HEK293 (cell line): Measurements from ENCODE around the gene RTL5.

Experiments
- CTCF ChIA-PET: fragments of 350-600 bp; formaldehyde crosslinking; extraction: SDS; loops from one replicate; lab custom pipeline; 2021; ENCODE audit warnings: antibody characterized with exemption; lab: Yijun Ruan, JAX
- POLR2A ChIA-PET: fragments of 300-600 bp; formaldehyde crosslinking; extraction: SDS; loops from one replicate; lab custom pipeline; 2020; ENCODE audit warnings: antibody characterized with exemption, inconsistent platforms; lab: Yijun Ruan, JAX
- H3K27ac ChIP-seq: fragments of 200-500 bp; sonication (Bioruptor generic); 2 replicates; pipeline ENCODE4 v1.5.1; 2014; ENCODE audit warnings: low read depth, low read length, control low read depth, inconsistent platforms; ENCODE audit errors: extremely low read depth
- H3K36me3 ChIP-seq, 2 experiments: fragments of 200-500 bp in 1 of 2; sonication (Bioruptor generic) in 1 of 2; 1 replicate in 1 of 2; 2 replicates in 1 of 2; pipeline ENCODE4 v1.5.1; 2014 to 2017; ENCODE audit warnings: inconsistent platforms in 2 of 2, low read length in 2 of 2; ENCODE audit not compliant: control insufficient read depth in 2 of 2, insufficient read depth in 1 of 2
- H3K4me1 ChIP-seq: fragments of 200-500 bp; sonication (Bioruptor generic); 2 replicates; pipeline ENCODE4 v1.5.1; 2014; ENCODE audit warnings: mild to moderate bottlenecking, low read length, inconsistent platforms; ENCODE audit not compliant: control insufficient read depth, insufficient read depth
- H3K4me3 ChIP-seq: 2 replicates; pipeline ENCODE4 v1.5.1; 2011; ENCODE audit warnings: low read depth, mild to moderate bottlenecking, control low read depth, low read length, moderate library complexity
- H3K9me3 ChIP-seq: fragments of 200-500 bp; sonication (Bioruptor generic); 2 replicates; pipeline ENCODE4 v1.5.1; 2014; ENCODE audit warnings: low read depth, low read length, inconsistent platforms; ENCODE audit not compliant: control insufficient read depth, insufficient read depth
- OVOL3 ChIP-seq: fragments of 450-650 bp; formaldehyde crosslinking; IDR thresholded peaks from 2 replicates; pipeline ENCODE4 v1.5.1; 2016; ENCODE audit warnings: missing biosample characterization, missing genetic modification characterization
- TCF7L2 ChIP-seq: IDR thresholded peaks from 2 replicates; pipeline ENCODE4 v1.6.1; 2011; ENCODE audit warnings: low read depth, mild to moderate bottlenecking, inconsistent platforms, low read length, moderate library complexity, borderline replicate concordance
- ZBTB1 ChIP-seq: fragments of 450-650 bp; formaldehyde crosslinking; IDR thresholded peaks from 2 replicates; pipeline ENCODE4 v1.5.1; 2016; ENCODE audit warnings: missing biosample characterization, missing genetic modification characterization
- ZBTB8A ChIP-seq: fragments of 450-650 bp; formaldehyde crosslinking; IDR thresholded peaks from 2 replicates; pipeline ENCODE4 v1.5.1; 2016; ENCODE audit warnings: missing biosample characterization, missing genetic modification characterization
- ZIC2 ChIP-seq: fragments of 450-650 bp; formaldehyde crosslinking; IDR thresholded peaks from 2 replicates; pipeline ENCODE4 v1.5.1; 2016; ENCODE audit warnings: missing biosample characterization, missing genetic modification characterization
- ZNF132 ChIP-seq: fragments of 450-650 bp; formaldehyde crosslinking; IDR thresholded peaks from 2 replicates; pipeline ENCODE4 v1.5.1; 2017; ENCODE audit warnings: missing biosample characterization, missing genetic modification characterization, borderline replicate concordance
- ZNF221 ChIP-seq: fragments of 450-650 bp; formaldehyde crosslinking; IDR thresholded peaks from 2 replicates; pipeline ENCODE4 v1.5.1; 2017; ENCODE audit warnings: missing biosample characterization, missing genetic modification characterization, borderline replicate concordance
- ZNF302 ChIP-seq: fragments of 450-650 bp; formaldehyde crosslinking; IDR thresholded peaks from 2 replicates; pipeline ENCODE4 v1.5.1; 2016; ENCODE audit warnings: missing biosample characterization, missing genetic modification characterization, low read depth
- ZNF37A ChIP-seq: fragments of 450-650 bp; IDR thresholded peaks from 2 replicates; pipeline ENCODE4 v1.5.1; 2018; ENCODE audit warnings: missing biosample characterization, missing genetic modification characterization
- ZNF394 ChIP-seq: fragments of 450-650 bp; formaldehyde crosslinking; IDR thresholded peaks from 2 replicates; pipeline ENCODE4 v1.5.1; 2016; ENCODE audit warnings: missing biosample characterization, missing genetic modification characterization, mild to moderate bottlenecking, moderate library complexity, borderline replicate concordance
- ZNF501 ChIP-seq: fragments of 450-650 bp; formaldehyde crosslinking; IDR thresholded peaks from 2 replicates; pipeline ENCODE4 v1.5.1; 2016; ENCODE audit warnings: missing biosample characterization, missing genetic modification characterization
- ZNF571 ChIP-seq: fragments of 450-650 bp; formaldehyde crosslinking; IDR thresholded peaks from 2 replicates; pipeline ENCODE4 v1.5.0; 2017; ENCODE audit warnings: missing biosample characterization, missing genetic modification characterization
- ZNF658 ChIP-seq: fragments of 450-650 bp; formaldehyde crosslinking; IDR thresholded peaks from 2 replicates; pipeline ENCODE4; 2016; ENCODE audit warnings: missing biosample characterization, missing genetic modification characterization
- ZNF660 ChIP-seq: fragments of 450-650 bp; IDR thresholded peaks from 2 replicates; pipeline ENCODE4 v1.5.1; 2018; ENCODE audit warnings: missing biosample characterization, mild to moderate bottlenecking, missing genetic modification characterization
- ZNF707 ChIP-seq: fragments of 450-650 bp; formaldehyde crosslinking; IDR thresholded peaks from 2 replicates; pipeline ENCODE4 v1.5.1; 2016; ENCODE audit warnings: missing biosample characterization, missing genetic modification characterization
- ZNF785 ChIP-seq: fragments of 450-650 bp; formaldehyde crosslinking; IDR thresholded peaks from 2 replicates; pipeline ENCODE4 v1.5.1; 2016; ENCODE audit warnings: missing biosample characterization, missing genetic modification characterization
- ZNF830 ChIP-seq: fragments of 450-650 bp; IDR thresholded peaks from 2 replicates; pipeline ENCODE4 v1.5.0; 2018; ENCODE audit warnings: missing biosample characterization, missing genetic modification characterization, low read depth, mild to moderate bottlenecking, moderate library complexity
- ZNF843 ChIP-seq: fragments of 450-650 bp; formaldehyde crosslinking; IDR thresholded peaks from 2 replicates; pipeline ENCODE4 v1.5.1; 2016; ENCODE audit warnings: missing biosample characterization, missing genetic modification characterization

RTL5 gene

GRCh38 chrX:72081605-72082320 is 50.0 kb downstream of the RTL5 start:
- H3K4me1 ChIP-seq, result no peaks in the 10 kb centered on the region
- POLR2A ChIA-PET, result no interaction called here
- H3K9me3 ChIP-seq, result no peaks in the 10 kb centered on the region
- CTCF ChIA-PET, result interaction anchor here (0.6 to 0.9 kb wide), 2 partner anchors 44 to 170 kb away, joined by 3 read pairs; no protein-coding TSS in a partner anchor
- no peak overlapping the region for H3K4me3 ChIP-seq
- H3K36me3 ChIP-seq, result no peaks in the 10 kb centered on the region
- H3K27ac ChIP-seq, result no peak overlapping the region
- TF ChIP-seq TCF7L2 (0 out of 2 replicates have a peak, but pooled peaks have one; percentile 25), ZNF394 (tag by site-specific recombination) (no peak)

GRCh38 chrX:72080800-72081199 is 50.9 kb downstream of the RTL5 start:
- CTCF ChIA-PET, result interaction anchor here (1.0 kb wide), 1 partner anchor 46 kb away, joined by 3 read pairs; no protein-coding TSS in a partner anchor
- H3K27ac ChIP-seq, result no peak overlapping the region
- TF ChIP-seq ZNF785 (no peak), ZNF707 (tag by site-specific recombination) (no peak), ZNF843 (tag by site-specific recombination) (no peak), ZNF501 (no peak)
- TF ChIP-seq, all 188 proteins: peak for 0
- POLR2A ChIA-PET, result interaction anchor here (0.7 kb wide), 1 partner anchor 12 kb away, joined by 3 read pairs; no protein-coding TSS in a partner anchor
- H3K4me3 ChIP-seq, result no peak overlapping the region
- H3K36me3 ChIP-seq, result no peaks in the 10 kb centered on the region
- H3K9me3 ChIP-seq, result no peaks in the 10 kb centered on the region
- H3K4me1 ChIP-seq, result no peaks in the 10 kb centered on the region

- TF ChIP-seq ZNF660 (tag by site-specific recombination) (no peak), ZNF37A (no peak), ZNF830 (no peak), ZBTB8A (tag by site-specific recombination) (no peak), ZNF302 (tag by site-specific recombination) (no peak)
- ChIA-PET POLR2A (no interaction called here), CTCF (interaction anchor here (1.0 kb wide), 1 partner anchor 46 kb away, joined by 3 read pairs; no protein-coding TSS in a partner anchor)
- Histone ChIP-seq H3K4me3 (no peak overlapping the region), H3K9me3 (no peaks in the 10 kb centered on the region), H3K4me1 (no peaks in the 10 kb centered on the region), H3K27ac (no peak overlapping the region), H3K36me3 (no peaks in the 10 kb centered on the region)
These were observed 51.6 kb downstream of the RTL5 start for GRCh38 chrX:72080150-72080549.

GRCh38 chrX:72079607-72080006 is 52.1 kb downstream of the RTL5 start:
- H3K4me3 ChIP-seq, result no peak overlapping the region
- POLR2A ChIA-PET, result no interaction called here
- TF ChIP-seq ZBTB1 (tag by site-specific recombination), result no peak
- no peak for TF ChIP-seq ZNF658 (tag by site-specific recombination)
- TF ChIP-seq ZNF394 (tag by site-specific recombination), result no peak
- TF ChIP-seq ZIC2, result no peak
- TF ChIP-seq ZNF221 (tag by site-specific recombination), result no peak
- no peak for TF ChIP-seq OVOL3
- no peak for TF ChIP-seq ZNF571 (tag by site-specific recombination)
- TF ChIP-seq ZNF132 (tag by site-specific recombination), result no peak
- no peak overlapping the region for H3K27ac ChIP-seq
- CTCF ChIA-PET, result interaction anchor here (0.7 to 1.0 kb wide), 2 partner anchors 48 to 214 kb away, joined by 3 to 4 read pairs; no protein-coding TSS in a partner anchor
- no peaks in the 10 kb centered on the region for H3K9me3 ChIP-seq
- no peaks in the 10 kb centered on the region for H3K4me1 ChIP-seq
- H3K36me3 ChIP-seq, result no peaks in the 10 kb centered on the region
